ENCODE measurements around the gene NAAA.

DNA sequence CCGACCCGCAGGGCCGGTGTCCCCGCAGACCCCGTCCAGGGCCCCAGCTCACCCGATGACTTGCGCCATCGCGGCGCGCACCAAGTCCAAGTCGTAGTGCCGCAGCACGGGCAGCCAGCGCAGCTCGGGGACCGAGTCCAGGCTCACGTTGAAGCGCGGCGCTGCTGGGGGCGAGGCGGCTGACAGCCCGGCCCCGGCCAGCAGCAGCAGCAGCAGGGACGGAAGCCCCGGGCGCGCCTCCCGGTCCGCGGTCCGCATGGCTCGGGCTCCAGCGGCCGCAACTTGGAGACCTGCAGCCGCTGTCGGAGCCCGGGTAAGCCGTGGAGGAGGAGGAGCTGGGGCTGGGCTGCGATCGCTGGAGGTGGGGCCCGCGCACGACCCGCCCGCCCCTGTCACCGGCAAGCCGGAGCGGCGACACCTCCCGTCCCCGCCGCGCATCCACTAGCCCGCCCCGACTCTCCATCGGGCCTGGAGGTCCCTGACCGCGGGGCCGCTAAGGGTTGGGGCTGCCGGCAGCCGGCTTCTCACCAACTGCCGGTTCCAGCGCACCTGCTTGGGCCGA is at the start of gene NAAA:
- TF ChIP-seq, protein P1, sequence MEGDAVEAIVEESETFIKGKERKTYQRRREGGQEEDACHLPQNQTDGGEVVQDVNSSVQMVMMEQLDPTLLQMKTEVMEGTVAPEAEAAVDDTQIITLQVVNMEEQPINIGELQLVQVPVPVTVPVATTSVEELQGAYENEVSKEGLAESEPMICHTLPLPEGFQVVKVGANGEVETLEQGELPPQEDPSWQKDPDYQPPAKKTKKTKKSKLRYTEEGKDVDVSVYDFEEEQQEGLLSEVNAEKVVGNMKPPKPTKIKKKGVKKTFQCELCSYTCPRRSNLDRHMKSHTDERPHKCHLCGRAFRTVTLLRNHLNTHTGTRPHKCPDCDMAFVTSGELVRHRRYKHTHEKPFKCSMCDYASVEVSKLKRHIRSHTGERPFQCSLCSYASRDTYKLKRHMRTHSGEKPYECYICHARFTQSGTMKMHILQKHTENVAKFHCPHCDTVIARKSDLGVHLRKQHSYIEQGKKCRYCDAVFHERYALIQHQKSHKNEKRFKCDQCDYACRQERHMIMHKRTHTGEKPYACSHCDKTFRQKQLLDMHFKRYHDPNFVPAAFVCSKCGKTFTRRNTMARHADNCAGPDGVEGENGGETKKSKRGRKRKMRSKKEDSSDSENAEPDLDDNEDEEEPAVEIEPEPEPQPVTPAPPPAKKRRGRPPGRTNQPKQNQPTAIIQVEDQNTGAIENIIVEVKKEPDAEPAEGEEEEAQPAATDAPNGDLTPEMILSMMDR (conservative IDR thresholded peaks at IDR 0.05; ENCODE audit: low read depth, low read length), result peak; percentile 43
- no peak; the same call in 1 of the 2 replicates for TF ChIP-seq RAD21 (IDR thresholded peaks at IDR 0.05; ENCODE audit: low read length)
- TF ChIP-seq, protein P2, sequence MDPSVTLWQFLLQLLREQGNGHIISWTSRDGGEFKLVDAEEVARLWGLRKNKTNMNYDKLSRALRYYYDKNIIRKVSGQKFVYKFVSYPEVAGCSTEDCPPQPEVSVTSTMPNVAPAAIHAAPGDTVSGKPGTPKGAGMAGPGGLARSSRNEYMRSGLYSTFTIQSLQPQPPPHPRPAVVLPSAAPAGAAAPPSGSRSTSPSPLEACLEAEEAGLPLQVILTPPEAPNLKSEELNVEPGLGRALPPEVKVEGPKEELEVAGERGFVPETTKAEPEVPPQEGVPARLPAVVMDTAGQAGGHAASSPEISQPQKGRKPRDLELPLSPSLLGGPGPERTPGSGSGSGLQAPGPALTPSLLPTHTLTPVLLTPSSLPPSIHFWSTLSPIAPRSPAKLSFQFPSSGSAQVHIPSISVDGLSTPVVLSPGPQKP (IDR thresholded peaks at IDR 0.05; ENCODE audit: borderline replicate concordance, low read depth, low read length), result no peak
- no peak for TF ChIP-seq POLR2A (IDR thresholded peaks at IDR 0.05; ENCODE audit: low read depth, low read length)
- peak; percentile 39; the same call in 1 of the 2 replicates for TF ChIP-seq CEBPB (IDR thresholded peaks at IDR 0.05; ENCODE audit: low read depth, low read length)
- 0 out of 2 replicates have a peak, but pooled peaks have one; percentile 20 for TF ChIP-seq MAZ (IDR thresholded peaks at IDR 0.05; ENCODE audit: borderline replicate concordance, low read depth, low read length)
- TF ChIP-seq FOS (IDR thresholded peaks at IDR 0.05; ENCODE audit: low read depth, low read length), result no peak
- peak; percentile 34; the same call in 1 of the 2 replicates for TF ChIP-seq SMC3 (IDR thresholded peaks at IDR 0.05; ENCODE audit: low read depth, low read length)

Data from IMR-90 (cell line).